Skeletal muscle satellite cell (primary cell): ENCODE results near the gene POLE.

Experiments used
- H3K27me3 ChIP-seq: 2 replicates; pipeline ENCODE4 v1.7.0; 2013; ENCODE audit warnings: low read length; ENCODE audit not compliant: control insufficient read depth, insufficient read depth
- H3K36me3 ChIP-seq: 2 replicates; pipeline ENCODE4 v1.7.0; 2013; ENCODE audit warnings: mild to moderate bottlenecking, control low read depth, low read length; ENCODE audit not compliant: insufficient read depth
- H3K4me1 ChIP-seq: 2 replicates; pipeline ENCODE4 v1.7.0; 2013; ENCODE audit warnings: low read length; ENCODE audit not compliant: control insufficient read depth, insufficient read depth
- H3K4me2 ChIP-seq: 2 replicates; pipeline ENCODE4 v1.7.0; 2013; ENCODE audit warnings: mild to moderate bottlenecking, low read length
- H3K4me3 ChIP-seq: 2 replicates; pipeline ENCODE4 v1.7.0; 2013; ENCODE audit warnings: low read length
- H3K9ac ChIP-seq: 2 replicates; pipeline ENCODE4 v1.7.0; 2013; ENCODE audit warnings: mild to moderate bottlenecking, low read depth, low read length, moderate library complexity
- H3K9me3 ChIP-seq: replicated peaks from 2 replicates; pipeline ENCODE4 v1.7.0; 2013; ENCODE audit warnings: mild to moderate bottlenecking, control low read depth, low read length

Gene POLE

DNA sequence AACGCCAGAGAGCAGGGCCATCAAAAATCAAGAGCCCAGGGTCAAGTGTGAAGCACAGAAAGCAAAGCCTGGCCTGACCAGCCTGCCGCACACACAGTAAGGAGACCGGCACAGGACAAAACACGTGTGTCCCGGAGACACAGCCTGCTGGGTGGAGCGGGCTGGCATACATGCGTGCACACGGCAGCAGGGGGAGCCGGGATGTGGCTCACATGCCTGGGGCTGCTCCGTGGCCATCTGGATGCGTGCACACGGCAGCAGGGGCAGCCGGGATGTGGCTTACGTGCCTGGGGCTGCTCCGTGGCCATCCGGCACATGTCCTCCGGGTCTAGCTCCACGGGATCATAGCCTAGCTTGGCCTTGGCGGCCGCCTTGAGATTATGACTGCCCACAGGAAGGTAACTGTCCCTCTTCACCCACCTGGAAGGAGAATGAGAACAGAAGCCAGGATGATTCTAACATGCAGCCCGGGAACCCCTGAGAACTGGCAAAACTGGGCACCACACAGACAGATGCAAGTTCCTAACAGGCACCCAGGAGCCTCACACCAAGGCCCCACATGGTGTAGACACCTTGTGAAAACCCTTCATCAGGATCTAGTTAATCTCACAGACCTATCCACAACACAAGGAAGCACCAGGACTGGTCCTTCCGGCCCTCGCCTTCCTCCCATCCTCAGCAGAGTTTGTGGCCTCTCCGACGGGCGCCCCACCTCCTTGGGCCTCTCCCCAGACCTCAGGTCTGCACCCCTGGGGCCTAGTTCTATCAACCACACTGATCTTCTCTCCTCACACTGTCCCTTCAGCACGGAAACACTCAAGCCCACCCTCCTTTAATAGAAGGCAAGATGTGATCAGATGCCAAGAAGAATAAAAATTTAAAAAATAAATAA lies 13.6 kb downstream of the POLE start:
- Histone ChIP-seq H3K9ac (no peak overlapping the region), H3K27me3 (no peaks in the 10 kb centered on the region), H3K4me3 (no peak overlapping the region), H3K4me2 (no peak overlapping the region), H3K36me3 (peaks cover 50% of the 10 kb centered on the region), H3K4me1 (no peaks in the 10 kb centered on the region), H3K9me3 (no peaks in the 10 kb centered on the region)

DNA sequence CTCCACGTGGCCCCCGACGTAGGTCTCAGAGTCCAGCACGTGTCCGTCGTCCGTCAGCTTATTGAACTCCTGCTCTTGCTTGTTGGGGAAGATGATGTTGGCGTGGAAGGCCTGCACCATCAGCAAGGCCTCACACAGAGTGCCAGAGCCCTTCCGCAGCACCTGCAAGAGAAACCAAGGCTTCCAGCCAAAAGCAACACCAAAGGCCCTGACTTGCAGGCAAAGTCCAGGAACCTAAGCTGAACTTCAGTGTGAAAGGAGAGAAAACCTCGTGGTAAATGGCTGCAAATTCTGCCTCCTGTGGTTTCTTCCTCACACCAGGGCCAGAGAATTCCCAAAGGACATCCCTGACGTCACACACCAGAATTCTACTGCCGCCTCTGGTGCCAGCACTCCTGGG lies 14.5 kb downstream of the POLE start:
- Histone ChIP-seq H3K27me3 (no peaks in the 10 kb centered on the region), H3K4me1 (no peaks in the 10 kb centered on the region), H3K36me3 (peaks cover 56% of the 10 kb centered on the region), H3K4me2 (no peak overlapping the region), H3K4me3 (no peak overlapping the region), H3K9me3 (no peaks in the 10 kb centered on the region), H3K9ac (no peak overlapping the region)

DNA sequence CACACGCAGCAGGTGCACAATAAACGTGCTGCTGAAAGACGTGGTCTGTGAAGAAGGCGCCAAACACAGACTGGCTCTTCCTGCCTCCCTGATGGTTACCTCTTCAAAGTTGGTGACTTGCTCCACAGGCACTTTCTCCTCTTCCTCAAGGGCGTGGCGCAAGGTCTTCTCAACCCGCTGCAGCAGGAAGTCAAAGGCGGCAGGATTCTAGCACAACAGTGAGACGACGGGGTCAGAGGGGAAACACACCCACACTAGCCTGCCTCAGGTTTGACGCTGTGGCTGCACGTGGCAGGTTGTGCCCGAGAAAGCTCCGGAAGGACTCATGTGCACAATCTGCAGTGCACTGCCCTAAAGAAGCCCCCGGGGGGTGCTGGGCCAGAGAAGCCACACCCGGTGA lies 15.0 kb downstream of the POLE start:
- H3K4me1 ChIP-seq, result no peaks in the 10 kb centered on the region
- H3K4me3 ChIP-seq, result no peak overlapping the region
- H3K9ac ChIP-seq, result no peak overlapping the region
- H3K27me3 ChIP-seq, result no peaks in the 10 kb centered on the region
- H3K4me2 ChIP-seq, result no peak overlapping the region
- H3K36me3 ChIP-seq, result peaks cover 56% of the 10 kb centered on the region
- H3K9me3 ChIP-seq, result no peaks in the 10 kb centered on the region

DNA sequence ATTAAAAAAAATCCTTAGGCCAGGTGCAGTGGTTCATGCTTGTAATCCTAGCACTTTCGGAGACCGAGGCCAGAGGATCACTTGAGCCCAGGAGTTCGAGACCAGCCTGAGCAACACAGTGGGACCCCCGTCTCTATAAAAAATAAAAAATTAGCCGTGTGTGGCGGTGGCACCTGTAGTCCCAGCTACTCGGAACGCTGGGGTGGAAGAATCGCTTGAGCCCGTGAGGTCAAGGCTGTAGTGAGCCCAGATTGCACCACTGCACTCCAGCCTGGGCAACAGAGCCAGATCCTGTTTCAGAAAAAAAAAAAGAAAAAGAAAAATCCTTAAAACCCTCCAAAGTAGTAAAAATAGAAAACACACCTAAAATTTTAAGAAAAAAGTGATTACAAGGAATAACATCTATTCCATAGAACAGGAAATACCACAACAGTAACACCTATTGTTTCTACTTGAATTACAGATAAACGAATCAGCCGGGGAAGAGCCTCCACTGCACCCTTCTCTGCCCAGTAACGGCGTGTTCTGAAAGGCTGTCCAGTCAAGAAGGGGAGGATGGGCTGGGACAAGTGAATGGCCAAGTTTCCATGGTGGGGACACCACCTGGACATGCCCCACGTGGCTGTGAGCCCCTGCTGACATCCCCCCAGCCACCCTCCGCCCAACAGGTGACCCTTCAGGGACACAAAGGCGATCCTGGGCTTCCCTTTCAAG lies 17.8 kb downstream of the POLE start:
- Histone ChIP-seq H3K4me3 (no peak overlapping the region), H3K4me2 (no peak overlapping the region), H3K27me3 (no peaks in the 10 kb centered on the region), H3K9ac (no peak overlapping the region), H3K36me3 (peaks cover 57% of the 10 kb centered on the region), H3K9me3 (no peaks in the 10 kb centered on the region), H3K4me1 (no peaks in the 10 kb centered on the region)

DNA sequence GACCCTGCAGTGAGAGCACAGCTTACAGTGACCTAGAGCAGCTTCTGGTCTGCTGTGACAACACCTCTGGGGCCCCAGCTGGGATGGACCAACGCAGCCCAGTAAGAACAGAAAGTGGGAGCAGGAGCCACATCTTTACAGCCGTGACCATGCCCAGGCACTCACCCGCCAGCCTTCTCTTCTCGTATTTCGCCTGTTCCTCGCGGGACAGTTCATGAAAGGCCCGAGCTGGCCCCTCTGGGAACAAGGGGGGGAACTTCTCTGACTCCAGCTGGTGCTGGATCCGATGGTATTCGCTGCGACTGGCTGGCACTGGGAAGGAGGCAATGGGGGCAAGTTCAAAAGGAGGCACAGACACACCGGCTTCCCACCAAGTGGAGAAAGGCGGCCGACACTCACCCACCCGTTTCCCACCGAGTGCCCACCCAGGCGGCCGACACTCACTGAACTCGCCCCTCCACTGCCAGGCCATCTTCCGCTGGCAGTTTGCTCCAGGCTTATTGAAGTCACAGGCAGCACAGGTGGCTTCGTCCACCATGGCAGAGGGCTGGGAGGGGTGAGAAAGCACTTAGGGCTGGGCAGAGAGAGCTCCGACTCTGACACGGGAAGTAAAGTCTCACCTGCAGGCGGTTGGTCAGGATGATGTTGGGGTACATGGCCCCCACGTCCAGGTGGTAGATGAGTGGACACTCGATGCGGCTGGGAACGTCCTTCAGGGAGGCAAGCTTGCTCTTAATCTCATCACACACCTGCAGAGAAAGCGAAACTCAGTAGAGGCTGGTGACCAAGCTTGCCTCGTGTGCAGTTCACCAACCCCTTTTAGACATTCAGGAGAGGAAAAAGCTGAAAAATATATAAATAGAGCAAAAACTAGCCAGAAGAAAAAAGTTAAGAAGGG lies 18.7 kb downstream of the POLE start:
- Histone ChIP-seq H3K9ac (no peak overlapping the region), H3K4me2 (no peak overlapping the region), H3K4me1 (no peaks in the 10 kb centered on the region), H3K36me3 (peaks cover 57% of the 10 kb centered on the region), H3K9me3 (no peaks in the 10 kb centered on the region), H3K4me3 (no peak overlapping the region), H3K27me3 (no peaks in the 10 kb centered on the region)

DNA sequence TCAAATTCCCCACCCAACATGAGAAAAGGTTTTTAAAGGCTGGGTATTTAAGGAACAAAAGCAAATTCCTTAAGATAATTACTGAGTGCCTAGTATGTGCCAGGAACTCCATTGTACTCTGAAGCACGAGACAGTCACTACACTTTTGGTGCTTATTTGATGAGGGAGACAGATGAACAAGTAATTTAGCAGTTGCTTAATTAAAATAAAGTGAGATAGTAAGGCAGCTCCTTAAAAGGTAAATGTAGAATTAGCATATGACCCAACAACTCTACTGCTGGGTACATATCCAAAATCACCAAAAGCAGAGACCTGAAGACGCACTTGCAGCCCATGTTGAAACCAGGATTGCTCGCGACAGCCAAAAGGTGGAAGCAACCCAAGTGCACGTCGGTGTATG lies 21.3 kb downstream of the POLE start:
- H3K4me3 ChIP-seq, result no peak overlapping the region
- H3K9me3 ChIP-seq, result no peaks in the 10 kb centered on the region
- peaks cover 67% of the 10 kb centered on the region for H3K36me3 ChIP-seq
- no peaks in the 10 kb centered on the region for H3K27me3 ChIP-seq
- no peaks in the 10 kb centered on the region for H3K4me1 ChIP-seq
- no peak overlapping the region for H3K9ac ChIP-seq
- no peak overlapping the region for H3K4me2 ChIP-seq

DNA sequence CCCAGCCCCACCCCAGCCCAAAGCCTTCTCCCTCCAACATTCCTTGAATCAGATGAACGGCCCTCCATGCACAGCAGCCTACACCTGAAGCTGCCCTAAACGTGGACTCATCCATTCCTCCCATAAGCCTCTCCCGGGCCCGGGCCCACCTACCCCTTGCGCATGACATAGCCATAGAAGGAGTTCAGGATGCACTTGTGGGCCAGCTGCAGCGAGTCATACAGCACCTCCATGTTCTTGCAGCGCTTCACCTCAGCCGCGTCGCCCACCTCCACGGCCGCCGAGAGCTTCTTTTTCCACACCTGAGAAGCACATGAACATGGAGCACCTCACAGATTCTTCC lies 22.0 kb downstream of the POLE start:
- Histone ChIP-seq H3K9me3 (no peaks in the 10 kb centered on the region), H3K27me3 (no peaks in the 10 kb centered on the region), H3K36me3 (peaks cover 72% of the 10 kb centered on the region), H3K4me1 (no peaks in the 10 kb centered on the region), H3K4me2 (no peak overlapping the region), H3K9ac (no peak overlapping the region), H3K4me3 (no peak overlapping the region)

DNA sequence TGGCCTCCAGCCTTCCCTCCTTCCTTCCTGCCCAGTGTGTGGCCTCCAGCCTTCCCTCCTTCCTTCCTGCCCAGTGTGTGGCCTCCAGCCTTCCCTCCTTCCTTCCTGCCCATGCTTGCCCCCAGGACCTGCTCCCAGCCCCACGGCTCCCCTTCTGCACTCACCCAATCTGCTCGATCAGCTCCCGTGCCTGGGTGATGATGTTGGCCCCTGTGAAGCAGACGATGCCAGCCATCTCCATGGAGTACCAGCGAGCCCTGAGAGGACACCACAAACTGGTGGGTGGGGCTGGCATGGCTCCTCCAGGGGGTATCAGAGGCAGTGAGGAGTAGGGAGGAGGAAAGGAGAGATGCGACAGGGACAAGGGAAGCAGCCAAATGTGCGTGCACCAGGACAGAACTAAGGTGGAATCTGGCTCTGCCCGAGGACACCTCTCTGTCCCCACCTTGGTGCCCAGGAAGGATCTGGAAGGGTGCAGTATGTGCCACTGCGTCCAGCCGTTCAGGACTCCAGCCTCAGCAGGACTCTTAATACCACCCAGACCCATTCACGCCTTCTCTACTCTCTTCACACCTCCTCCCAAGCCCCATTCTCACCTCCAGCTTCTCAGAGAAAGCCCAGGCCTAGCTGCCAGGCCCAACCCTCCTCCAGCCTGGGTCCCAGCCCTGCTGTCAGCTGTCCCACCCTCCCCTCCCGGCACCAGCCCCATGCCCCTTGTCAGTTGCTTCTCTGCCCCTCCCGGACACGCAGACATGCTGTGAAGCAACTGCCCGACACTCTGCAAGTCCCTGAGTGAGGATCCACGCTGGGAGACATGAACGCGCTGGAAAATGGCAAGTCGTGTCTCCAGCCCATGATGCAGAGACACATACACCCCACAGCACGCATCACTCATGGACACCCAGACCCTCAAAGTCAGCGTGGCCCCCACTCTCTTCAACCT lies 22.7 kb downstream of the POLE start:
- Histone ChIP-seq H3K4me1 (no peaks in the 10 kb centered on the region), H3K9ac (no peak overlapping the region), H3K9me3 (no peaks in the 10 kb centered on the region), H3K4me3 (no peak overlapping the region), H3K36me3 (peaks cover 76% of the 10 kb centered on the region), H3K27me3 (no peaks in the 10 kb centered on the region), H3K4me2 (no peak overlapping the region)

DNA sequence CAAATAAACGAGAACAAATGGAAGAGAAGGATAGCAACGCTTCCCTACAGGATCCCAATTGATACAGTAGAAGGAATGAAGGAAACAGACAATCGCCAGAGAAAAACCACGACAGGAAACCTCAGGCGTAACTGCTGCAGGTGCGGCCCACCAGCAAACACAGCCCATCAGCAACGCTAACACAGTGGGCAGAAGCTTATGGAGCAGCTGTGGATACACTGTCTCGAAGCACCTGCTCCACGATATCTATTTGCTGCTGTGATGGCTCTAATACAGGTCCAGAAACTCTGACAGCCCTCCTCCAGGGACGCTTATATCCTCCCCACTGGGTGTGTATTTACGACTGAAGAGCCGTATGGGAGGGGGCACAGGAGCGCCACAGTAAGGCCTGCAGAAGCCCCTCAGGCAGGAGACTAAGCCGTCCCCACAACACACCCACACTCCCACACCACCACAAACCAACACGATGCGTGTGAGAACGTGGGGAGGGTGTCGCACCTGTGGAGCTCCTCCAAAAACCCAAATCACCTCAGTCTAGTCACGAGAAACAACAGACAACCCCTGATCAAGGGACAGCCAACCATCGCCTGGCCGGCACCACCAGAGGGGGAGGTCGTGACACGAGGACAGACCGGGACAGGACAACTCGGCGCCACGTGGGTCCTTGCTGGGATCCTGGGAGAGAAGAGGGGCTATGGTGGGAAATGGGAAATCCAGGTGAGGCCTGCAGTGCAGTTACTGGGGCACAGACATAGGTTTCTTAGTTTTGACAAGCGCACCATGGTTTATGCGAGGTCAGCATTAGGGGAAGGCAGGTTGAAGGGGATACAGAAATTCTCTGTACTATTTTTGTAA lies 24.0 kb downstream of the POLE start:
- no peaks in the 10 kb centered on the region for H3K27me3 ChIP-seq
- H3K9me3 ChIP-seq, result no peaks in the 10 kb centered on the region
- H3K4me2 ChIP-seq, result no peak overlapping the region
- H3K4me1 ChIP-seq, result no peaks in the 10 kb centered on the region
- H3K9ac ChIP-seq, result no peak overlapping the region
- H3K4me3 ChIP-seq, result no peak overlapping the region
- H3K36me3 ChIP-seq, result peaks cover 80% of the 10 kb centered on the region

DNA sequence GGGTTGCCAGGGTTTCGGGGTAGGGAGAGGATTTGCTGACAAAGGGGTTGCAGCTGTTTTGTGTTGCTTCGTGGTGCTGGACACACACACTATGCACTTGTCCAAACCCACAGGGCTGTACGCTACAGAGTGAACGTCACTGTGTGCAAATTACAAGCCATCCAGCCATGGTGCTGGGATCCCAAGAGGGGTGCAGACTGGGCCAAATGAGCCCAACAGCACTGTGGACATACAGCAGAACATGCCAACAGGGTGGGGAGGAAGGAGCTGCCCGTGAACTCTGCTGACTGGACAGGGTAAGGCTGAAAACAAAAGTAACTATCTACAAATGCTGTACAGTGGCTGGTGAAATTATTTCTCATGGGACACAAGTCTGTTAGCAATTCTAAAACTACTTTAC lies 25.2 kb downstream of the POLE start:
- no peaks in the 10 kb centered on the region for H3K4me1 ChIP-seq
- H3K9me3 ChIP-seq, result no peaks in the 10 kb centered on the region
- no peak overlapping the region for H3K4me2 ChIP-seq
- H3K36me3 ChIP-seq, result peaks cover 81% of the 10 kb centered on the region
- no peak overlapping the region for H3K9ac ChIP-seq
- no peaks in the 10 kb centered on the region for H3K27me3 ChIP-seq
- H3K4me3 ChIP-seq, result no peak overlapping the region
